H9 (cell line): Measurements from ENCODE around the gene GLYAT. TPM values are rescaled to one million over a fixed set of nuclear protein-coding genes. Genes with fewer than 3 reads are reported as not detected.

Experiments
- DNase-seq: peaks from one replicate; pipeline ENCODE4 v3.0.0-alpha.2; 2017
- H2AFZ ChIP-seq: one replicate; pipeline ENCODE4 v1.6.1; 2013; ENCODE audit warnings: mild to moderate bottlenecking, low read length, control low read depth, moderate library complexity
- H2AK5ac ChIP-seq: 2 replicates; pipeline ENCODE4 v1.6.1; 2013; ENCODE audit warnings: low read length, control low read depth, mixed read lengths; ENCODE audit not compliant: insufficient read length
- H2BK120ac ChIP-seq: one replicate; pipeline ENCODE4 v1.6.1; 2013; ENCODE audit warnings: low read depth, mild to moderate bottlenecking, low read length, control low read depth, inconsistent platforms; ENCODE audit not compliant: poor library complexity, severe bottlenecking
- H2BK12ac ChIP-seq: 2 replicates; pipeline ENCODE4 v1.6.1; 2013; ENCODE audit warnings: low read length, control low read depth, mixed read lengths, low read depth; ENCODE audit not compliant: insufficient read length
- H2BK15ac ChIP-seq: 2 replicates; pipeline ENCODE4 v1.6.1; 2013; ENCODE audit warnings: low read depth, low read length, control low read depth
- H2BK20ac ChIP-seq: one replicate; pipeline ENCODE4 v1.6.1; 2013; ENCODE audit warnings: low read depth, mild to moderate bottlenecking, low read length, control low read depth, inconsistent platforms; ENCODE audit not compliant: poor library complexity, severe bottlenecking
- H2BK5ac ChIP-seq: 2 replicates; pipeline ENCODE4 v1.6.1; 2013; ENCODE audit warnings: low read length, control low read depth, mixed read lengths; ENCODE audit not compliant: insufficient read length
- H3K14ac ChIP-seq: 2 replicates; pipeline ENCODE4 v1.6.1; 2013; ENCODE audit warnings: low read length, control low read depth; ENCODE audit not compliant: insufficient read depth
- H3K18ac ChIP-seq: 2 replicates; pipeline ENCODE4 v1.6.1; 2013; ENCODE audit warnings: low read depth, mild to moderate bottlenecking, mixed read lengths, low read length, control low read depth; ENCODE audit not compliant: insufficient read length
- H3K23ac ChIP-seq: 2 replicates; pipeline ENCODE4 v1.6.1; 2013; ENCODE audit warnings: low read length, control low read depth, mixed read lengths, low read depth; ENCODE audit not compliant: insufficient read length
- H3K23me2 ChIP-seq: 2 replicates; pipeline ENCODE4 v1.6.1; 2013; ENCODE audit warnings: low read depth, mild to moderate bottlenecking, mixed read lengths, low read length, control low read depth; ENCODE audit not compliant: insufficient read length, poor library complexity, severe bottlenecking
- H3K27ac ChIP-seq: 2 replicates; pipeline ENCODE4 v1.5.1; 2013; ENCODE audit warnings: low read length, control low read depth, mixed read lengths, low read depth; ENCODE audit not compliant: insufficient read length
- H3K27me3 ChIP-seq: 2 replicates; pipeline ENCODE4 v1.6.1; 2013; ENCODE audit warnings: low read length, control low read depth, inconsistent platforms; ENCODE audit not compliant: insufficient read depth
- H3K4ac ChIP-seq: 2 replicates; pipeline ENCODE4 v1.6.1; 2013; ENCODE audit warnings: low read depth, mild to moderate bottlenecking, control low read depth, inconsistent platforms, low read length, moderate library complexity
- H3K4me1 ChIP-seq: 2 replicates; pipeline ENCODE4 v1.6.1; 2013; ENCODE audit warnings: low read length, control low read depth, inconsistent platforms; ENCODE audit not compliant: insufficient read depth
- H3K4me2 ChIP-seq: 2 replicates; pipeline ENCODE4 v1.6.1; 2013; ENCODE audit warnings: low read length, control low read depth, mixed read lengths; ENCODE audit not compliant: insufficient read length, insufficient read depth
- H3K56ac ChIP-seq: 2 replicates; pipeline ENCODE4 v1.6.1; 2013; ENCODE audit warnings: low read depth, mild to moderate bottlenecking, mixed read lengths, low read length, control low read depth; ENCODE audit not compliant: insufficient read length
- H3K79me1 ChIP-seq: 2 replicates; pipeline ENCODE4 v1.6.1; 2013; ENCODE audit warnings: low read depth, mild to moderate bottlenecking, moderate library complexity, low read length, control low read depth, inconsistent platforms; ENCODE audit not compliant: insufficient read depth, poor library complexity, severe bottlenecking
- H3K79me2 ChIP-seq: 2 replicates; pipeline ENCODE4 v1.6.1; 2013; ENCODE audit warnings: low read length, control low read depth, inconsistent platforms; ENCODE audit not compliant: insufficient read depth
- H3K9ac ChIP-seq: 2 replicates; pipeline ENCODE4 v1.6.1; 2013; ENCODE audit warnings: low read length, control low read depth, mixed read lengths; ENCODE audit not compliant: insufficient read length; ENCODE audit errors: extremely low read depth
- H3K9me3 ChIP-seq: one replicate; pipeline ENCODE4 v1.6.1; 2013; ENCODE audit warnings: low read depth, low read length, inconsistent platforms; ENCODE audit not compliant: control insufficient read depth
- H3T11ph ChIP-seq: one replicate; pipeline ENCODE4 v1.6.1; 2013; ENCODE audit warnings: mild to moderate bottlenecking, low read length, control low read depth, inconsistent platforms
- H4K20me1 ChIP-seq: one replicate; pipeline ENCODE4 v1.6.1; 2013; ENCODE audit not compliant: control insufficient read depth, insufficient read length, insufficient read depth
- H4K5ac ChIP-seq: 2 replicates; pipeline ENCODE4 v1.6.1; 2013; ENCODE audit warnings: low read depth, mild to moderate bottlenecking, mixed read lengths, low read length, control low read depth; ENCODE audit not compliant: insufficient read length
- H4K8ac ChIP-seq: replicated peaks from 2 replicates; pipeline ENCODE4 v1.6.1; 2013; ENCODE audit warnings: low read length, control low read depth, mixed read lengths, low read depth; ENCODE audit not compliant: insufficient read length
- H4K91ac ChIP-seq: 2 replicates; pipeline ENCODE4 v1.6.1; 2013; ENCODE audit warnings: low read depth, mild to moderate bottlenecking, moderate library complexity, mixed read lengths, low read length, control low read depth; ENCODE audit not compliant: insufficient read length
- H3K27ac Mint-ChIP-seq, 3 experiments: 2 replicates in 2 of 3; 3 replicates in 1 of 3; pipeline ENCODE4 v1.8.0; 2020 to 2021; ENCODE audit warnings: mixed read lengths in 3 of 3, mild to moderate bottlenecking in 1 of 3, moderate library complexity in 1 of 3
- H3K27me3 Mint-ChIP-seq: 2 replicates; pipeline ENCODE4 v1.8.0; 2021; ENCODE audit warnings: low read depth, mild to moderate bottlenecking, moderate library complexity, mixed read lengths
- H3K36me3 Mint-ChIP-seq, 3 experiments: 2 replicates in 2 of 3; 3 replicates in 1 of 3; pipeline ENCODE4 v1.8.0; 2020 to 2021; ENCODE audit warnings: low read depth in 3 of 3, mixed read lengths in 3 of 3; ENCODE audit not compliant: insufficient read depth in 1 of 3
- H3K4me1 Mint-ChIP-seq, 2 experiments: 2 replicates each; pipeline ENCODE4 v1.8.0; 2020; ENCODE audit warnings: mixed read lengths in 2 of 2
- H3K4me3 Mint-ChIP-seq, 2 experiments: 2 replicates in 1 of 2; 3 replicates in 1 of 2; pipeline ENCODE4 v1.8.0; 2020 to 2021; ENCODE audit warnings: mild to moderate bottlenecking in 2 of 2, mixed read lengths in 2 of 2, moderate library complexity in 1 of 2
- H3K9me3 Mint-ChIP-seq, 2 experiments: 2 replicates in 1 of 2; 3 replicates in 1 of 2; pipeline ENCODE4 v1.8.0; 2020; ENCODE audit warnings: mild to moderate bottlenecking in 2 of 2, mixed read lengths in 2 of 2, moderate library complexity in 1 of 2
- WGBS: extraction: QIAGEN DNeasy Blood & Tissue Kit; methylation state at CpG from one replicate; pipeline ENCODE4 v1.1.7; 2013; ENCODE audit warnings: missing lambda C conversion rate, low lambda C conversion rate, mixed read lengths; ENCODE audit not compliant: insufficient read length; ENCODE audit errors: extremely low coverage; 5-methylcytosine and 5-hydroxymethylcytosine counted together
- total RNA-seq: library from RNA; stranded (reverse); gene quantifications from 2 replicates; pipeline ENCODE4 v1.2.1, GENCODE V29; 2021
- TF ChIP-seq, protein P1 (sequence below): fragments of 200-600 bp; sonication (generic); conservative IDR thresholded peaks from 3 replicates; pipeline ENCODE4 v1.8.0; 2021; ENCODE audit warnings: antibody characterized with exemption, mild to moderate bottlenecking

The GLYAT gene
- total RNA-seq, 1 experiment from 2014 or later, result not detected

DNA sequence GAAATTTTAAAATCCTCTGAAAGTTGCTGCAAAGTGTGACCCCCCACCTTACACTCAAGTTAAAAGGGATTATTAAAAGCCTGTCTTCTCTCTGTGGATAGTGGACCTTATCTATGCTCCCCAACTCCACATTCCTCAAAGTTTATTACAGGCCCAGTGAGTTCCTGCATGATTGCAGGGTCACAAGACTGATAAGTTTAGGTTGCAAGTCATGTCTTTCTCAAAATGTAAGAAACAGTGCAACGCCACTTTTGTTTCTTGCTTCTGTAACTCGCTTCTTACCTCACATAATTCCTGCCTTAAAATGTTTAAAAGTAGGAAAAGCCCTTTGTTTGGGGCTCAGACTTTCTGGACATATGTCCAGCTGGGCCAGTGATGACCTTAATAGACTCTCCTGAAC is 38.4 kb upstream of the GLYAT start:
- no peaks in the 10 kb centered on the region for H3K79me1 ChIP-seq
- H4K5ac ChIP-seq, result no peak overlapping the region
- no peak overlapping the region for H2BK5ac ChIP-seq
- H3K4me3 Mint-ChIP-seq, result no peak overlapping the region
- peaks cover 49% of the 10 kb centered on the region for H3K9me3 ChIP-seq
- no peaks in the 10 kb centered on the region for H4K20me1 ChIP-seq
- H3K14ac ChIP-seq, result no peak overlapping the region
- no peak overlapping the region for H2BK15ac ChIP-seq
- no peaks in the 10 kb centered on the region for H3K4me1 ChIP-seq
- no peak overlapping the region for H3K4ac ChIP-seq
- DNase-seq, result no peak
- no peak overlapping the region for H4K91ac ChIP-seq
- H3K4me2 ChIP-seq, result no peak overlapping the region
- no peak overlapping the region for H2AFZ ChIP-seq
- H4K8ac ChIP-seq, result no peak overlapping the region
- peaks cover 76 to 88% of the 10 kb centered on the region in 2 experiments for H3K9me3 Mint-ChIP-seq
- no peak overlapping the region for H3K27ac Mint-ChIP-seq
- H3K4me1 Mint-ChIP-seq, result no peaks in the 10 kb centered on the region
- no CpG with 5 or more reads among the region's 2 CpGs for WGBS
- H3K27me3 Mint-ChIP-seq, result no peaks in the 10 kb centered on the region; the same call in none of the 2 replicates
- H3K23ac ChIP-seq, result no peak overlapping the region
- H3K18ac ChIP-seq, result no peak overlapping the region
- H2BK12ac ChIP-seq, result no peak overlapping the region
- H2BK20ac ChIP-seq, result no peak overlapping the region
- H2AK5ac ChIP-seq, result no peak overlapping the region
- TF ChIP-seq, protein P1, sequence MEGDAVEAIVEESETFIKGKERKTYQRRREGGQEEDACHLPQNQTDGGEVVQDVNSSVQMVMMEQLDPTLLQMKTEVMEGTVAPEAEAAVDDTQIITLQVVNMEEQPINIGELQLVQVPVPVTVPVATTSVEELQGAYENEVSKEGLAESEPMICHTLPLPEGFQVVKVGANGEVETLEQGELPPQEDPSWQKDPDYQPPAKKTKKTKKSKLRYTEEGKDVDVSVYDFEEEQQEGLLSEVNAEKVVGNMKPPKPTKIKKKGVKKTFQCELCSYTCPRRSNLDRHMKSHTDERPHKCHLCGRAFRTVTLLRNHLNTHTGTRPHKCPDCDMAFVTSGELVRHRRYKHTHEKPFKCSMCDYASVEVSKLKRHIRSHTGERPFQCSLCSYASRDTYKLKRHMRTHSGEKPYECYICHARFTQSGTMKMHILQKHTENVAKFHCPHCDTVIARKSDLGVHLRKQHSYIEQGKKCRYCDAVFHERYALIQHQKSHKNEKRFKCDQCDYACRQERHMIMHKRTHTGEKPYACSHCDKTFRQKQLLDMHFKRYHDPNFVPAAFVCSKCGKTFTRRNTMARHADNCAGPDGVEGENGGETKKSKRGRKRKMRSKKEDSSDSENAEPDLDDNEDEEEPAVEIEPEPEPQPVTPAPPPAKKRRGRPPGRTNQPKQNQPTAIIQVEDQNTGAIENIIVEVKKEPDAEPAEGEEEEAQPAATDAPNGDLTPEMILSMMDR, result no peak
- H2BK120ac ChIP-seq, result no peak overlapping the region
- no peaks in the 10 kb centered on the region for H3K27me3 ChIP-seq
- no peaks in the 10 kb centered on the region for H3K23me2 ChIP-seq
- no peak overlapping the region for H3T11ph ChIP-seq
- no peak overlapping the region for H3K27ac ChIP-seq
- no peak overlapping the region for H3K56ac ChIP-seq
- H3K79me2 ChIP-seq, result no peaks in the 10 kb centered on the region
- H3K9ac ChIP-seq, result no peak overlapping the region
- H3K36me3 Mint-ChIP-seq, result peaks cover 0 to 23% (median 9%) of the 10 kb centered on the region in 3 experiments; a peak in 4 of 7 replicates
